ENCODE measurements around the gene KIT.

DNA sequence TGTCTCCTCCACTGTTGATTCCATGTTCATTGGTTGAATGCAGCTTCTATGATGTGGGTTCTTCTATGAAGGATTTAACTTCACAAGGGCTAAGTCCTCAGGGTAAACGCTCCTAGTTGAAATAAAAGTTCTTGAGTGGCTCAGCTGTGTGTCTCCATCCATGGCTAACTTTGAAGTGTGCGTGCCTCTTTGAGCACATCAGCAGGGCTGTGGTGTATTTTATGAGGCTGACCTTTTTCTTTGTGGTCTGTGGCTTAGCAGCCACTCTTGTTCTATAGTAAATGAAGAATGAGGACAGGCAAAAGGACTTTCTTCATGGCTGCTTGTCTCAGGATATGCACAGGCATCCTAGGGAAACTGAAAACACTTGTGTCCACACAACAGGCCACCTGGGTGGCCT, 88.5 kb downstream of the KIT start:
- TF ChIP-seq POLR2AphosphoS5 (IDR thresholded peaks at IDR 0.05) (no peak), POLR2A (IDR thresholded peaks at IDR 0.05; ENCODE audit: low read depth) (no peak), EP300 (IDR thresholded peaks at IDR 0.05) (no peak)
- TF ChIP-seq, protein P1, sequence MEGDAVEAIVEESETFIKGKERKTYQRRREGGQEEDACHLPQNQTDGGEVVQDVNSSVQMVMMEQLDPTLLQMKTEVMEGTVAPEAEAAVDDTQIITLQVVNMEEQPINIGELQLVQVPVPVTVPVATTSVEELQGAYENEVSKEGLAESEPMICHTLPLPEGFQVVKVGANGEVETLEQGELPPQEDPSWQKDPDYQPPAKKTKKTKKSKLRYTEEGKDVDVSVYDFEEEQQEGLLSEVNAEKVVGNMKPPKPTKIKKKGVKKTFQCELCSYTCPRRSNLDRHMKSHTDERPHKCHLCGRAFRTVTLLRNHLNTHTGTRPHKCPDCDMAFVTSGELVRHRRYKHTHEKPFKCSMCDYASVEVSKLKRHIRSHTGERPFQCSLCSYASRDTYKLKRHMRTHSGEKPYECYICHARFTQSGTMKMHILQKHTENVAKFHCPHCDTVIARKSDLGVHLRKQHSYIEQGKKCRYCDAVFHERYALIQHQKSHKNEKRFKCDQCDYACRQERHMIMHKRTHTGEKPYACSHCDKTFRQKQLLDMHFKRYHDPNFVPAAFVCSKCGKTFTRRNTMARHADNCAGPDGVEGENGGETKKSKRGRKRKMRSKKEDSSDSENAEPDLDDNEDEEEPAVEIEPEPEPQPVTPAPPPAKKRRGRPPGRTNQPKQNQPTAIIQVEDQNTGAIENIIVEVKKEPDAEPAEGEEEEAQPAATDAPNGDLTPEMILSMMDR (IDR thresholded peaks at IDR 0.05) = no peak
